GM23338 (cell line): Measurements from ENCODE around the gene MRPS24. TPM values are rescaled to one million over a fixed set of nuclear protein-coding genes. Genes with fewer than 3 reads are reported as not detected.

Source experiments
- ATAC-seq: fragments of 200-7000 bp; cut with Tn5 transposase; 3 replicates; pipeline ENCODE4 v1.9.1; 2020
- DNase-seq: peaks from one replicate; pipeline ENCODE4 v3.0.0-alpha.2; 2015; ENCODE audit warnings: low spot score
- H2AFZ ChIP-seq: fragments of 200-600 bp; sonication (generic); 2 replicates; pipeline ENCODE4 v1.8.0; 2016; ENCODE audit warnings: antibody characterized with exemption, mild to moderate bottlenecking, moderate library complexity
- H3F3A ChIP-seq: fragments of 200-600 bp; sonication (generic); replicated peaks from 2 replicates; pipeline ENCODE4 v1.8.0; 2017; ENCODE audit warnings: antibody characterized with exemption, mixed run types, low read depth
- H3K27ac ChIP-seq: fragments of 200-600 bp; sonication (generic); 2 replicates; pipeline ENCODE4 v1.6.1; 2016; ENCODE audit warnings: low read depth
- H3K27me3 ChIP-seq: fragments of 200-600 bp; sonication (generic); 2 replicates; pipeline ENCODE4 v1.8.0; 2016; ENCODE audit warnings: mild to moderate bottlenecking, mixed run types, moderate library complexity; ENCODE audit not compliant: insufficient read depth
- H3K36me3 ChIP-seq: fragments of 200-600 bp; sonication (generic); 2 replicates; pipeline ENCODE4 v1.8.0; 2016; ENCODE audit warnings: mild to moderate bottlenecking; ENCODE audit not compliant: insufficient read depth
- H3K4me1 ChIP-seq: fragments of 200-600 bp; sonication (generic); 2 replicates; pipeline ENCODE4 v1.8.0; 2016; ENCODE audit warnings: mild to moderate bottlenecking, moderate library complexity; ENCODE audit not compliant: insufficient read depth
- H3K4me2 ChIP-seq: fragments of 200-600 bp; sonication (generic); 2 replicates; pipeline ENCODE4 v1.7.1; 2017; ENCODE audit warnings: mixed run types
- H3K4me3 ChIP-seq: fragments of 200-600 bp; sonication (generic); 2 replicates; pipeline ENCODE4 v1.6.1; 2016; ENCODE audit warnings: mixed run types
- H3K79me2 ChIP-seq: fragments of 200-600 bp; sonication (generic); replicated peaks from 2 replicates; pipeline ENCODE4 v1.8.0; 2017; ENCODE audit warnings: mild to moderate bottlenecking; ENCODE audit not compliant: insufficient read depth
- H3K9me2 ChIP-seq: fragments of 200-600 bp; sonication (generic); 2 replicates; pipeline ENCODE4 v1.8.0; 2017; ENCODE audit not compliant: insufficient read depth
- H4K20me1 ChIP-seq: fragments of 200-600 bp; sonication (generic); replicated peaks from 2 replicates; pipeline ENCODE4 v1.8.0; 2017; ENCODE audit warnings: mild to moderate bottlenecking; ENCODE audit not compliant: insufficient read depth
- H3K27ac Mint-ChIP-seq: 2 replicates; pipeline ENCODE4 v1.8.0; 2020; ENCODE audit warnings: inconsistent platforms, mild to moderate bottlenecking, moderate library complexity, mixed read lengths
- H3K27me3 Mint-ChIP-seq: 3 replicates; pipeline ENCODE4 v1.8.0; 2022; ENCODE audit warnings: low read depth, mild to moderate bottlenecking, moderate library complexity, mixed read lengths, inconsistent platforms; ENCODE audit not compliant: insufficient read depth, poor library complexity
- H3K36me3 Mint-ChIP-seq: 3 replicates; pipeline ENCODE4 v1.8.0; 2021; ENCODE audit warnings: low read depth, mild to moderate bottlenecking, inconsistent platforms, moderate library complexity, mixed read lengths
- H3K4me1 Mint-ChIP-seq: 3 replicates; pipeline ENCODE4 v1.8.0; 2020; ENCODE audit warnings: mild to moderate bottlenecking, inconsistent platforms, mixed read lengths
- H3K4me3 Mint-ChIP-seq: 3 replicates; pipeline ENCODE4 v1.8.0; 2021; ENCODE audit warnings: moderate library complexity, mild to moderate bottlenecking, inconsistent platforms, mixed read lengths
- H3K9me3 Mint-ChIP-seq: 3 replicates; pipeline ENCODE4 v1.8.0; 2020; ENCODE audit warnings: moderate library complexity, mild to moderate bottlenecking, inconsistent platforms, mixed read lengths
- CREB1 ChIP-seq: fragments of 250-450 bp; sonication (Bioruptor Pico); IDR thresholded peaks from 2 replicates; pipeline ENCODE4 v1.5.0; 2020; ENCODE audit warnings: low read depth, mild to moderate bottlenecking, moderate library complexity
- EZH2 ChIP-seq: fragments of 200-600 bp; sonication (generic); IDR thresholded peaks from one replicate; pipeline ENCODE4 v1.8.0; 2017; ENCODE audit warnings: antibody characterized with exemption, mild to moderate bottlenecking, low read depth; ENCODE audit not compliant: unreplicated experiment
- EZH2phosphoT487 ChIP-seq: fragments of 200-600 bp; sonication (generic); IDR thresholded peaks from one replicate; pipeline ENCODE4 v1.8.1; 2018; ENCODE audit warnings: antibody characterized with exemption; ENCODE audit not compliant: unreplicated experiment
- NANOG ChIP-seq: IDR thresholded peaks from 2 replicates; pipeline ENCODE4 v1.6.1; 2016; ENCODE audit warnings: antibody characterized with exemption, borderline replicate concordance
- POLR2AphosphoS5 ChIP-seq: IDR thresholded peaks from 2 replicates; pipeline ENCODE4 v1.6.1; 2016; ENCODE audit warnings: antibody characterized with exemption, low read depth
- STAT1 ChIP-seq: IDR thresholded peaks from one replicate; pipeline ENCODE4 v1.6.1; 2016; ENCODE audit warnings: antibody characterized with exemption; ENCODE audit not compliant: unreplicated experiment
- ZNF114 ChIP-seq: fragments of 250-450 bp; sonication (Bioruptor Pico); IDR thresholded peaks from 2 replicates; pipeline ENCODE4 v1.5.0; 2020; ENCODE audit warnings: mild to moderate bottlenecking, moderate library complexity
- polyA plus RNA-seq: library from polyadenylated mRNA; unstranded; fragments of >200 nt; fragmentation: Nextera tagmentation; extraction: Ambion mirVana; gene quantifications from 2 replicates; pipeline ENCODE4 v1.2.1, GENCODE V29; 2016
- total RNA-seq: library from RNA; depleted of rRNA; stranded (reverse); fragments of >200 nt; shearing (Covaris generic); gene quantifications from 2 replicates; pipeline ENCODE4 v1.2.3, GENCODE V29; 2014
- TF ChIP-seq, protein P1 (sequence below): fragments of 250-450 bp; sonication (Bioruptor Pico); IDR thresholded peaks from 2 replicates; pipeline ENCODE4 v1.5.0; 2020; ENCODE audit warnings: mild to moderate bottlenecking, moderate library complexity
- TF ChIP-seq, protein P2 (sequence below): IDR thresholded peaks from one replicate; pipeline ENCODE4 v1.6.1; 2018; ENCODE audit warnings: antibody characterized with exemption; ENCODE audit not compliant: unreplicated experiment

Gene MRPS24
- total and polyA plus RNA-seq, 2 experiments from 2014 or later, result 82.9 to 152 TPM

DNA sequence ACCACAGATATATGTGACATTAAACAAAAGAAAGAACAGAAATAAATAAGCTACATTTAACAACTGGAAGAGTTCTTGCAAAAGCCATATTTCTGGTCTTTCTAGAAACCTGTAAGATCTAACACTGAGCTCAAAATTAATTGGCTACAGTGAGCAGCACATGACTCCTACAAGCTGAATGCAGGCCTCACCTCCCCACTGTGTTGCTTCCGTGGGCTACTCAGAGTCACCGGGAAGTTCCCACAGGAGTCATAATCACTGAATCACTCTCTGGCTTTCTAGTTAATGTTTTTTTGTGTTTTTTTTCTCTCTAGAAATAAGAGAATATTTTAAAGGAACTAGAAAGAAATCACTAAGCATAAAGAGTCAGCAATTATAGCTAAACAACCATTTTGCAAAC is 10.2 kb upstream of the MRPS24 start (continued):
- TF ChIP-seq, protein P1, sequence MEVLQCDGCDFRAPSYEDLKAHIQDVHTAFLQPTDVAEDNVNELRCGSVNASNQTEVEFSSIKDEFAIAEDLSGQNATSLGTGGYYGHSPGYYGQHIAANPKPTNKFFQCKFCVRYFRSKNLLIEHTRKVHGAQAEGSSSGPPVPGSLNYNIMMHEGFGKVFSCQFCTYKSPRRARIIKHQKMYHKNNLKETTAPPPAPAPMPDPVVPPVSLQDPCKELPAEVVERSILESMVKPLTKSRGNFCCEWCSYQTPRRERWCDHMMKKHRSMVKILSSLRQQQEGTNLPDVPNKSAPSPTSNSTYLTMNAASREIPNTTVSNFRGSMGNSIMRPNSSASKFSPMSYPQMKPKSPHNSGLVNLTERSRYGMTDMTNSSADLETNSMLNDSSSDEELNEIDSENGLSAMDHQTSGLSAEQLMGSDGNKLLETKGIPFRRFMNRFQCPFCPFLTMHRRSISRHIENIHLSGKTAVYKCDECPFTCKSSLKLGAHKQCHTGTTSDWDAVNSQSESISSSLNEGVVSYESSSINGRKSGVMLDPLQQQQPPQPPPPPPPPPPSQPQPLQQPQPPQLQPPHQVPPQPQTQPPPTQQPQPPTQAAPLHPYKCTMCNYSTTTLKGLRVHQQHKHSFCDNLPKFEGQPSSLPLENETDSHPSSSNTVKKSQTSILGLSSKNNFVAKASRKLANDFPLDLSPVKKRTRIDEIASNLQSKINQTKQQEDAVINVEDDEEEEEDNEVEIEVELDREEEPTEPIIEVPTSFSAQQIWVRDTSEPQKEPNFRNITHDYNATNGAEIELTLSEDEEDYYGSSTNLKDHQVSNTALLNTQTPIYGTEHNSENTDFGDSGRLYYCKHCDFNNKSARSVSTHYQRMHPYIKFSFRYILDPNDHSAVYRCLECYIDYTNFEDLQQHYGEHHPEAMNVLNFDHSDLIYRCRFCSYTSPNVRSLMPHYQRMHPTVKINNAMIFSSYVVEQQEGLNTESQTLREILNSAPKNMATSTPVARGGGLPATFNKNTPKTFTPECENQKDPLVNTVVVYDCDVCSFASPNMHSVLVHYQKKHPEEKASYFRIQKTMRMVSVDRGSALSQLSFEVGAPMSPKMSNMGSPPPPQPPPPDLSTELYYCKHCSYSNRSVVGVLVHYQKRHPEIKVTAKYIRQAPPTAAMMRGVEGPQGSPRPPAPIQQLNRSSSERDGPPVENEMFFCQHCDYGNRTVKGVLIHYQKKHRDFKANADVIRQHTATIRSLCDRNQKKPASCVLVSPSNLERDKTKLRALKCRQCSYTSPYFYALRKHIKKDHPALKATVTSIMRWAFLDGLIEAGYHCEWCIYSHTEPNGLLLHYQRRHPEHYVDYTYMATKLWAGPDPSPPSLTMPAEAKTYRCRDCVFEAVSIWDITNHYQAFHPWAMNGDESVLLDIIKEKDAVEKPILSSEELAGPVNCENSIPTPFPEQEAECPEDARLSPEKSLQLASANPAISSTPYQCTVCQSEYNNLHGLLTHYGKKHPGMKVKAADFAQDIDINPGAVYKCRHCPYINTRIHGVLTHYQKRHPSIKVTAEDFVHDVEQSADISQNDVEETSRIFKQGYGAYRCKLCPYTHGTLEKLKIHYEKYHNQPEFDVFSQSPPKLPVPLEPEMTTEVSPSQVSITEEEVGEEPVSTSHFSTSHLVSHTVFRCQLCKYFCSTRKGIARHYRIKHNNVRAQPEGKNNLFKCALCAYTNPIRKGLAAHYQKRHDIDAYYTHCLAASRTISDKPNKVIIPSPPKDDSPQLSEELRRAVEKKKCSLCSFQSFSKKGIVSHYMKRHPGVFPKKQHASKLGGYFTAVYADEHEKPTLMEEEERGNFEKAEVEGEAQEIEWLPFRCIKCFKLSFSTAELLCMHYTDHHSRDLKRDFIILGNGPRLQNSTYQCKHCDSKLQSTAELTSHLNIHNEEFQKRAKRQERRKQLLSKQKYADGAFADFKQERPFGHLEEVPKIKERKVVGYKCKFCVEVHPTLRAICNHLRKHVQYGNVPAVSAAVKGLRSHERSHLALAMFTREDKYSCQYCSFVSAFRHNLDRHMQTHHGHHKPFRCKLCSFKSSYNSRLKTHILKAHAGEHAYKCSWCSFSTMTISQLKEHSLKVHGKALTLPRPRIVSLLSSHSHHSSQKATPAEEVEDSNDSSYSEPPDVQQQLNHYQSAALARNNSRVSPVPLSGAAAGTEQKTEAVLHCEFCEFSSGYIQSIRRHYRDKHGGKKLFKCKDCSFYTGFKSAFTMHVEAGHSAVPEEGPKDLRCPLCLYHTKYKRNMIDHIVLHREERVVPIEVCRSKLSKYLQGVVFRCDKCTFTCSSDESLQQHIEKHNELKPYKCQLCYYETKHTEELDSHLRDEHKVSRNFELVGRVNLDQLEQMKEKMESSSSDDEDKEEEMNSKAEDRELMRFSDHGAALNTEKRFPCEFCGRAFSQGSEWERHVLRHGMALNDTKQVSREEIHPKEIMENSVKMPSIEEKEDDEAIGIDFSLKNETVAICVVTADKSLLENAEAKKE (CRISPR knock-in tag), result no peak
- TF ChIP-seq ZNF114 (CRISPR knock-in tag), result no peak
- no peak for TF ChIP-seq POLR2AphosphoS5
- TF ChIP-seq STAT1, result no peak
- no peak for TF ChIP-seq EZH2

DNA sequence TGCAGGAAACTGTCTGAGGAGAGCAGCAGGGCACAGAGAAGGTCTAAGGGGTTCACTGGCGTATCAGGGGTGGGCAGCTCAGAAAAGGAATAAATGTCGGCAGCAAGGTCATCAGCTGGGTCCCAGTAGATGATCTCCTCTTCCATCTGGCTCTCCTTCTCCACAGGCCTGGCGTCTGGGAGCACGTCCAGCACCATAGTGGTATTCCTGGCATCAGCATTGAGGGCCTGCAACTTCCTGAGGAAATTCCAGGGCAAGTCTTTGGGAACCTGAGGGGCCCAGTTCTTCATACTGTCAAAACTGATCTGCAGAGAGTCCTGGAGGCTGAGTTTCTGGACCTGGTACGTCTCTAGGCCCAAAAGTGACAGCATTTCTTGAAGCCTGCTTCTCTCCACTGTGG is 9.6 kb upstream of the MRPS24 start:
- ATAC-seq (no peak), DNase-seq (no peak)
- peaks cover 47% of the 10 kb centered on the region for H3K36me3 Mint-ChIP-seq
- no peaks in the 10 kb centered on the region; the same call in 2 of the 3 replicates for H3K9me3 Mint-ChIP-seq
- peaks cover 14% of the 10 kb centered on the region for H3K27me3 Mint-ChIP-seq
- H3K27me3 ChIP-seq, result no peaks in the 10 kb centered on the region
- H3K4me1 Mint-ChIP-seq, result peaks cover 16% of the 10 kb centered on the region
- no peak overlapping the region for H2AFZ ChIP-seq
- peak overlapping the region; percentile 45; the same call in 1 of the 2 replicates for H3K27ac Mint-ChIP-seq
- no peak overlapping the region for H3K4me3 Mint-ChIP-seq
- H3K4me2 ChIP-seq, result no peak overlapping the region
- H3K4me3 ChIP-seq, result no peak overlapping the region
- no peaks in the 10 kb centered on the region; the same call in 1 of the 2 replicates for H3K9me2 ChIP-seq
- no peak overlapping the region for H3K27ac ChIP-seq
- TF ChIP-seq EZH2phosphoT487 (no peak), STAT1 (no peak), NANOG (no peak), CREB1 (no peak), ZNF114 (CRISPR knock-in tag) (no peak), POLR2AphosphoS5 (no peak)
- TF ChIP-seq, protein P2, sequence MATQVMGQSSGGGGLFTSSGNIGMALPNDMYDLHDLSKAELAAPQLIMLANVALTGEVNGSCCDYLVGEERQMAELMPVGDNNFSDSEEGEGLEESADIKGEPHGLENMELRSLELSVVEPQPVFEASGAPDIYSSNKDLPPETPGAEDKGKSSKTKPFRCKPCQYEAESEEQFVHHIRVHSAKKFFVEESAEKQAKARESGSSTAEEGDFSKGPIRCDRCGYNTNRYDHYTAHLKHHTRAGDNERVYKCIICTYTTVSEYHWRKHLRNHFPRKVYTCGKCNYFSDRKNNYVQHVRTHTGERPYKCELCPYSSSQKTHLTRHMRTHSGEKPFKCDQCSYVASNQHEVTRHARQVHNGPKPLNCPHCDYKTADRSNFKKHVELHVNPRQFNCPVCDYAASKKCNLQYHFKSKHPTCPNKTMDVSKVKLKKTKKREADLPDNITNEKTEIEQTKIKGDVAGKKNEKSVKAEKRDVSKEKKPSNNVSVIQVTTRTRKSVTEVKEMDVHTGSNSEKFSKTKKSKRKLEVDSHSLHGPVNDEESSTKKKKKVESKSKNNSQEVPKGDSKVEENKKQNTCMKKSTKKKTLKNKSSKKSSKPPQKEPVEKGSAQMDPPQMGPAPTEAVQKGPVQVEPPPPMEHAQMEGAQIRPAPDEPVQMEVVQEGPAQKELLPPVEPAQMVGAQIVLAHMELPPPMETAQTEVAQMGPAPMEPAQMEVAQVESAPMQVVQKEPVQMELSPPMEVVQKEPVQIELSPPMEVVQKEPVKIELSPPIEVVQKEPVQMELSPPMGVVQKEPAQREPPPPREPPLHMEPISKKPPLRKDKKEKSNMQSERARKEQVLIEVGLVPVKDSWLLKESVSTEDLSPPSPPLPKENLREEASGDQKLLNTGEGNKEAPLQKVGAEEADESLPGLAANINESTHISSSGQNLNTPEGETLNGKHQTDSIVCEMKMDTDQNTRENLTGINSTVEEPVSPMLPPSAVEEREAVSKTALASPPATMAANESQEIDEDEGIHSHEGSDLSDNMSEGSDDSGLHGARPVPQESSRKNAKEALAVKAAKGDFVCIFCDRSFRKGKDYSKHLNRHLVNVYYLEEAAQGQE, result no peak
- H3K4me1 ChIP-seq, result peaks cover 7% of the 10 kb centered on the region; the same call in 1 of the 2 replicates
- H3K36me3 ChIP-seq, result no peaks in the 10 kb centered on the region
- no peaks in the 10 kb centered on the region for H3F3A ChIP-seq
- no peaks in the 10 kb centered on the region for H4K20me1 ChIP-seq
- no peaks in the 10 kb centered on the region for H3K79me2 ChIP-seq
